T-helper 17 cell (primary cell): Measurements from ENCODE around the gene POLK. TPM values are rescaled to one million over a fixed set of nuclear protein-coding genes. Genes with fewer than 3 reads are reported as not detected.
"Not testable (repeated sequence)": the region's sequence is repeated elsewhere in the genome, so short reads cannot be mapped to it uniquely, and the experiment has no call there.

Experiments used
- ATAC-seq: fragments of 150-1000 bp; cut with Tn5 transposase; 2 replicates; pipeline ENCODE4 v1.10.0; 2021; ENCODE audit warnings: mild to moderate bottlenecking, moderate library complexity
- DNase-seq, 3 donors: peaks; one replicate each; pipeline versions ENCODE4 v3.0.0 to v3.0.0-alpha.2; 2020 to 2021
- H3K9me3 ChIP-seq: one replicate; pipeline ENCODE4 v1.7.0; 2013; ENCODE audit warnings: low read length, mild to moderate bottlenecking; ENCODE audit not compliant: control insufficient read depth, poor library complexity, severe bottlenecking
- H3K27ac Mint-ChIP-seq: one replicate; pipeline ENCODE4 v1.8.0; 2022; ENCODE audit warnings: mild to moderate bottlenecking, moderate library complexity, mixed read lengths
- H3K27me3 Mint-ChIP-seq: one replicate; pipeline ENCODE4 v1.8.0; 2022; ENCODE audit warnings: mixed read lengths
- H3K36me3 Mint-ChIP-seq: one replicate; pipeline ENCODE4 v1.8.0; 2022; ENCODE audit warnings: low read depth, mixed read lengths
- H3K4me1 Mint-ChIP-seq: one replicate; pipeline ENCODE4 v1.8.0; 2022; ENCODE audit warnings: mild to moderate bottlenecking, mixed read lengths
- H3K4me3 Mint-ChIP-seq: one replicate; pipeline ENCODE4 v1.8.0; 2022; ENCODE audit warnings: mild to moderate bottlenecking, moderate library complexity, mixed read lengths
- total RNA-seq, 4 donors: library from RNA in 2 of 4; stranded (reverse) in 2 of 4; gene quantifications; one replicate each; pipeline ENCODE4 v1.2.3 and lab custom pipeline; 2022 to 2026

POLK gene
- total RNA-seq, 2 donors from 2014 or later = 18.8 to 23.4 TPM

GRCh38 chr5:75489847-75490246 lies 21.8 kb upstream of the POLK start:
- H3K27ac Mint-ChIP-seq, H3K4me3 Mint-ChIP-seq, H3K9me3 ChIP-seq, DNase-seq, H3K27me3 Mint-ChIP-seq, H3K4me1 Mint-ChIP-seq, ATAC-seq: not testable (repeated sequence)
- H3K36me3 Mint-ChIP-seq = peaks cover 14% of the 10 kb centered on the region

GRCh38 chr5:75491621-75492020 lies 20.1 kb upstream of the POLK start:
- no peak for DNase-seq
- no peaks in the 10 kb centered on the region for H3K9me3 ChIP-seq
- Mint-ChIP-seq H3K27me3 (no peaks in the 10 kb centered on the region), H3K27ac (no peak overlapping the region), H3K4me3 (no peak overlapping the region), H3K4me1 (peaks cover 10% of the 10 kb centered on the region), H3K36me3 (peaks cover 14% of the 10 kb centered on the region)
- ATAC-seq = no peak

GRCh38 chr5:75496026-75496425 lies 15.7 kb upstream of the POLK start:
- no peak overlapping the region for H3K4me3 Mint-ChIP-seq
- ATAC-seq (no peak), DNase-seq (no peak)
- no peak overlapping the region for H3K27ac Mint-ChIP-seq
- no peaks in the 10 kb centered on the region for H3K9me3 ChIP-seq
- H3K4me1 Mint-ChIP-seq = peaks cover 10% of the 10 kb centered on the region
- H3K27me3 Mint-ChIP-seq = no peaks in the 10 kb centered on the region
- H3K36me3 Mint-ChIP-seq = peaks cover 14% of the 10 kb centered on the region

GRCh38 chr5:75498208-75498777 lies 13.4 kb upstream of the POLK start:
- Mint-ChIP-seq H3K4me3 (no peak overlapping the region), H3K36me3 (peaks cover 14% of the 10 kb centered on the region), H3K27ac (no peak overlapping the region), H3K27me3 (no peaks in the 10 kb centered on the region), H3K4me1 (peaks cover 13% of the 10 kb centered on the region)
- no peaks in the 10 kb centered on the region for H3K9me3 ChIP-seq
- no peak for ATAC-seq
- DNase-seq = no peak

GRCh38 chr5:75498875-75499274 lies 12.8 kb upstream of the POLK start:
- H3K27me3 Mint-ChIP-seq = not testable (repeated sequence)

GRCh38 chr5:75505112-75505511 lies 6.6 kb upstream of the POLK start:
- not testable (repeated sequence) for DNase-seq, H3K27me3 Mint-ChIP-seq, ATAC-seq, H3K4me3 Mint-ChIP-seq, H3K9me3 ChIP-seq, H3K27ac Mint-ChIP-seq, H3K36me3 Mint-ChIP-seq
- peaks cover 30% of the 10 kb centered on the region for H3K4me1 Mint-ChIP-seq

More at GRCh38 chr5:75498875-75499274, 12.8 kb upstream of the POLK start:
- H3K27ac Mint-ChIP-seq, ATAC-seq, H3K9me3 ChIP-seq, DNase-seq, H3K4me3 Mint-ChIP-seq: not testable (repeated sequence)
- peaks cover 11% of the 10 kb centered on the region for H3K4me1 Mint-ChIP-seq
- H3K36me3 Mint-ChIP-seq = peaks cover 10% of the 10 kb centered on the region

GRCh38 chr5:75507841-75508240 lies 3.9 kb upstream of the POLK start:
- no peaks in the 10 kb centered on the region for H3K9me3 ChIP-seq
- DNase-seq (no peak), ATAC-seq (no peak)
- Mint-ChIP-seq H3K27ac (no peak overlapping the region), H3K36me3 (no peaks in the 10 kb centered on the region), H3K4me1 (peaks cover 36% of the 10 kb centered on the region), H3K4me3 (no peak overlapping the region), H3K27me3 (no peaks in the 10 kb centered on the region)

- Mint-ChIP-seq H3K27me3 (no peaks in the 10 kb centered on the region), H3K36me3 (no peaks in the 10 kb centered on the region), H3K4me3 (peak overlapping the region; percentile 93), H3K4me1 (peaks cover 38% of the 10 kb centered on the region), H3K27ac (peak overlapping the region; percentile 89)
- ATAC-seq = no peak
- H3K9me3 ChIP-seq = no peaks in the 10 kb centered on the region
- DNase-seq = no peak
Observed at GRCh38 chr5:75509546-75509945, 2.1 kb upstream of the POLK start.

- peak overlapping the region; percentile 89 for H3K27ac Mint-ChIP-seq
- no peaks in the 10 kb centered on the region for H3K36me3 Mint-ChIP-seq
- H3K4me1 Mint-ChIP-seq = peaks cover 38% of the 10 kb centered on the region
- H3K27me3 Mint-ChIP-seq = no peaks in the 10 kb centered on the region
- H3K9me3 ChIP-seq = no peaks in the 10 kb centered on the region
- H3K4me3 Mint-ChIP-seq = peak overlapping the region; percentile 93
- no peak for DNase-seq
- no peak for ATAC-seq
Observed at GRCh38 chr5:75509956-75510355, 1.7 kb upstream of the POLK start.

GRCh38 chr5:75510417-75510835 lies 1.3 kb upstream of the POLK start:
- H3K36me3 Mint-ChIP-seq = no peaks in the 10 kb centered on the region
- H3K4me3 Mint-ChIP-seq = peak overlapping the region; percentile 93
- ATAC-seq (no peak), DNase-seq (no peak)
- H3K4me1 Mint-ChIP-seq = peaks cover 38% of the 10 kb centered on the region
- no peaks in the 10 kb centered on the region for H3K27me3 Mint-ChIP-seq
- peak overlapping the region; percentile 89 for H3K27ac Mint-ChIP-seq
- H3K9me3 ChIP-seq = no peaks in the 10 kb centered on the region

GRCh38 chr5:75510836-75511434 lies 756 bp upstream of the POLK start:
- peak overlapping the region; percentile 93 for H3K4me3 Mint-ChIP-seq
- H3K36me3 Mint-ChIP-seq = no peaks in the 10 kb centered on the region
- peak; percentile 30 to 44 (median 35) for DNase-seq
- H3K4me1 Mint-ChIP-seq = peaks cover 36% of the 10 kb centered on the region
- no peaks in the 10 kb centered on the region for H3K27me3 Mint-ChIP-seq
- no peaks in the 10 kb centered on the region for H3K9me3 ChIP-seq
- ATAC-seq = peak; percentile 57
- H3K27ac Mint-ChIP-seq = peak overlapping the region; percentile 89

- H3K4me1 Mint-ChIP-seq = peaks cover 39% of the 10 kb centered on the region
- H3K9me3 ChIP-seq = no peaks in the 10 kb centered on the region
- H3K36me3 Mint-ChIP-seq = no peaks in the 10 kb centered on the region
- peak overlapping the region; percentile 89 for H3K27ac Mint-ChIP-seq
- H3K4me3 Mint-ChIP-seq = peak overlapping the region; percentile 93
- H3K27me3 Mint-ChIP-seq = no peaks in the 10 kb centered on the region
- ATAC-seq (no peak), DNase-seq (no peak)
Observed at GRCh38 chr5:75512383-75513074, 838 bp downstream of the POLK start.

GRCh38 chr5:75513841-75514240 lies 2.1 kb downstream of the POLK start:
- Mint-ChIP-seq H3K36me3 (no peaks in the 10 kb centered on the region), H3K4me1 (peaks cover 40% of the 10 kb centered on the region), H3K27ac (no peak overlapping the region), H3K4me3 (no peak overlapping the region), H3K27me3 (no peaks in the 10 kb centered on the region)
- H3K9me3 ChIP-seq = no peaks in the 10 kb centered on the region
- DNase-seq (no peak), ATAC-seq (no peak)
